K562 (cell line): Measurements from ENCODE around the gene NRN1L. TPM values are rescaled to one million over a fixed set of nuclear protein-coding genes. Genes with fewer than 3 reads are reported as not detected.

Experiments used
- CCNT2 ChIP-seq: IDR thresholded peaks from 2 replicates; pipeline ENCODE4 v1.6.1; 2011; ENCODE audit warnings: borderline replicate concordance, low read depth, mild to moderate bottlenecking, moderate library complexity, mixed read lengths, low read length; ENCODE audit not compliant: insufficient read length; ENCODE audit errors: extremely low read depth
- CHD1 ChIP-seq: fragments of 200-600 bp; sonication (generic); IDR thresholded peaks from one replicate; pipeline ENCODE4 v1.6.1; 2012; ENCODE audit warnings: mild to moderate bottlenecking, moderate library complexity, low read length, inconsistent platforms
- CTCF ChIP-seq, 3 experiments: IDR thresholded peaks in 2 of 3; conservative IDR thresholded peaks in 1 of 3; 2 replicates each; pipeline ENCODE4 v1.5.1; 2011 to 2012; ENCODE audit warnings: low read length in 3 of 3, mild to moderate bottlenecking in 3 of 3, control low read depth in 2 of 3, improper control_type of control experiment in 1 of 3, inconsistent platforms in 1 of 3, low read depth in 1 of 3, mixed read lengths in 1 of 3, moderate library complexity in 1 of 3; ENCODE audit not compliant: insufficient read depth in 2 of 3
- FOXP4 ChIP-seq: sonication (generic); formaldehyde crosslinking; IDR thresholded peaks from 2 replicates; pipeline ENCODE4 v1.8.0; 2022; ENCODE audit warnings: mild to moderate bottlenecking, missing genetic modification reagents, borderline replicate concordance
- KLF1 ChIP-seq: fragments of 450-650 bp; IDR thresholded peaks from 2 replicates; pipeline ENCODE4 v1.6.1; 2016; ENCODE audit warnings: missing genetic modification characterization, missing compliant biosample characterization
- KLF16 ChIP-seq: IDR thresholded peaks from 2 replicates; pipeline ENCODE4 v1.6.1; 2016; ENCODE audit warnings: antibody characterized with exemption
- MBD2 ChIP-seq: sonication (generic); IDR thresholded peaks from 2 replicates; pipeline ENCODE4 v1.6.1; 2016; ENCODE audit warnings: low read depth, borderline replicate concordance
- MEIS2 ChIP-seq: fragments of 450-650 bp; IDR thresholded peaks from 2 replicates; pipeline ENCODE4 v1.6.1; 2014; ENCODE audit warnings: mild to moderate bottlenecking; ENCODE audit not compliant: partially characterized antibody
- MTF1 ChIP-seq: fragments of 250-450 bp; sonication (Bioruptor Pico); IDR thresholded peaks from 2 replicates; pipeline ENCODE4 v1.9.0; 2021; ENCODE audit warnings: moderate library complexity, mild to moderate bottlenecking, inconsistent platforms, borderline replicate concordance
- RUNX1 ChIP-seq: sonication (generic); IDR thresholded peaks from 2 replicates; pipeline ENCODE4 v1.6.1; 2016; ENCODE audit warnings: antibody characterized with exemption, low read depth
- SNIP1 ChIP-seq: fragments of 450-650 bp; IDR thresholded peaks from 2 replicates; pipeline ENCODE4 v1.7.1; 2017; ENCODE audit warnings: low read depth, mild to moderate bottlenecking
- TCFL5 ChIP-seq: fragments of 250-450 bp; sonication (Bioruptor Pico); conservative IDR thresholded peaks from 2 replicates; pipeline ENCODE4 v1.6.1; 2021; ENCODE audit warnings: mild to moderate bottlenecking, moderate library complexity, matching md5 sums
- U2AF2 ChIP-seq: fragments of 200-400 bp; formaldehyde crosslinking; optimal IDR thresholded peaks from 2 replicates; pipeline ENCODE3; 2017; ENCODE audit warnings: low read depth, mild to moderate bottlenecking, low read length
- UBTF ChIP-seq, 2 experiments: IDR thresholded peaks; 2 replicates each; pipeline ENCODE4 v1.6.1; 2012; ENCODE audit warnings: improper control_type of control experiment in 2 of 2, low read depth in 2 of 2, low read length in 2 of 2, borderline replicate concordance in 1 of 2
- ZBTB1 ChIP-seq: sonication (generic); formaldehyde crosslinking; IDR thresholded peaks from 2 replicates; pipeline ENCODE4 v1.8.1; 2023; ENCODE audit warnings: missing genetic modification reagents, low read depth, mild to moderate bottlenecking, borderline replicate concordance
- ZKSCAN8 ChIP-seq: fragments of 200-800 bp; sonication (Bioruptor generic); IDR thresholded peaks from 2 replicates; pipeline ENCODE4 v1.6.1; 2016; ENCODE audit warnings: missing genetic modification characterization, missing compliant biosample characterization
- ZNF140 ChIP-seq: fragments of 250-450 bp; sonication (Bioruptor Pico); IDR thresholded peaks from 2 replicates; pipeline ENCODE4 v1.8.0; 2021; ENCODE audit warnings: moderate library complexity, mild to moderate bottlenecking, inconsistent platforms
- ZNF239 ChIP-seq: fragments of 250-450 bp; sonication (Bioruptor Pico); IDR thresholded peaks from 2 replicates; pipeline ENCODE4 v1.4.0; 2020; ENCODE audit warnings: mild to moderate bottlenecking
- ZNF324 ChIP-seq: fragments of 250-450 bp; sonication (Bioruptor Pico); IDR thresholded peaks from 2 replicates; pipeline ENCODE4 v1.4.0; 2020; ENCODE audit warnings: mild to moderate bottlenecking
- ZNF445 ChIP-seq: fragments of 250-450 bp; sonication (Bioruptor Pico); IDR thresholded peaks from 2 replicates; pipeline ENCODE4 v1.4.0; 2020; ENCODE audit warnings: low read depth, mild to moderate bottlenecking, moderate library complexity
- ZZZ3 ChIP-seq: fragments of 450-650 bp; IDR thresholded peaks from 2 replicates; pipeline ENCODE4 v1.6.1; 2016; ENCODE audit warnings: antibody characterized with exemption, mild to moderate bottlenecking, moderate library complexity
- polyA plus RNA-seq, 8 experiments: library from polyadenylated mRNA; depleted of rRNA in 4 of 8; stranded (reverse) in 5 of 8; unstranded in 3 of 8; fragments of >200 nt; fragmentation: Nextera tagmentation in 2 of 8; fragmentation: Illumina TruSeq in 1 of 8; extraction: Ambion mirVana in 2 of 8; extraction: Trizol in 1 of 8; gene quantifications; 2 replicates each; pipeline versions ENCODE4 v1.2.1 to v1.2.3, GENCODE V29; 2011 to 2014; ENCODE audit warnings: inconsistent platforms in 1 of 8, missing spikeins in 1 of 8
- total RNA-seq, 7 experiments: library from RNA; depleted of rRNA in 6 of 7; stranded (reverse); fragments of >200 nt in 6 of 7; fragmentation: Illumina TruSeq in 2 of 7; extraction: Trizol in 2 of 7; gene quantifications; 2 replicates each; pipeline versions ENCODE4 v1.2.1 to v1.2.3, GENCODE V29; 2011 to 2021; ENCODE audit warnings: low replicate concordance in 1 of 7

NRN1L gene
- total and polyA plus RNA-seq, 9 of the 15 experiments (the other 6 are each of a cell fraction or from before 2014, with no cell fraction given), result 0.22 to 0.86 (median 0.61) TPM; not detected in 5

GRCh38 chr16:67841198-67841815 lies 43.4 kb upstream of the NRN1L start (continued):
- TF ChIP-seq SNIP1, result no peak
- TF ChIP-seq ZZZ3, result no peak
- TF ChIP-seq ZKSCAN8 (CRISPR knock-in tag), result no peak; the same call in 1 of the 2 replicates
- TF ChIP-seq ZNF324 (CRISPR knock-in tag), result no peak
- no peak for TF ChIP-seq CTCF (IDR thresholded peaks at IDR 0.05 in 2 of 3, conservative IDR thresholded peaks at IDR 0.05 in 1 of 3; ENCODE audit: insufficient read depth in 2 of 3, low read depth in 1 of 3, low read length in 3 of 3)
- no peak for TF ChIP-seq KLF1 (tag)
- TF ChIP-seq ZNF239 (CRISPR knock-in tag), result no peak
- TF ChIP-seq MTF1 (CRISPR knock-in tag), result no peak
- TF ChIP-seq MEIS2, result no peak
- no peak for TF ChIP-seq RUNX1
- TF ChIP-seq UBTF (IDR thresholded peaks at IDR 0.05; ENCODE audit: borderline replicate concordance in 1 of 2, low read depth in 2 of 2, low read length in 2 of 2), result peak in 1 of 2 experiments; percentile 75; a peak in 2 of 4 replicates
- no peak for TF ChIP-seq CHD1
- TF ChIP-seq CCNT2, result no peak
- TF ChIP-seq TCFL5, result no peak
- TF ChIP-seq FOXP4 (CRISPR knock-in tag), result no peak
- no peak for TF ChIP-seq MBD2
- no peak for TF ChIP-seq ZBTB1 (CRISPR knock-in tag)
- TF ChIP-seq U2AF2, result no peak
- TF ChIP-seq KLF16, result no peak
- TF ChIP-seq ZNF445 (CRISPR knock-in tag), result no peak
- no peak for TF ChIP-seq ZNF140 (CRISPR knock-in tag)
